GM12878 (cell line): ENCODE data around the gene PDZD2.

Source experiments
- ZNF24 ChIP-seq: fragments of 450-650 bp; IDR thresholded peaks from 2 replicates; pipeline ENCODE4 v1.6.1; 2017; ENCODE audit warnings: antibody characterized with exemption, mild to moderate bottlenecking
- TF ChIP-seq, protein P1 (sequence below), 3 experiments: IDR thresholded peaks in 2 of 3; conservative IDR thresholded peaks in 1 of 3; 2 replicates each; pipeline ENCODE4 v1.5.1; 2011; ENCODE audit warnings: low read depth in 3 of 3, low read length in 3 of 3, mild to moderate bottlenecking in 3 of 3, control low read depth in 2 of 3, moderate library complexity in 2 of 3, inconsistent platforms in 1 of 3, mixed read lengths in 1 of 3; ENCODE audit not compliant: control insufficient read depth in 2 of 3, insufficient read depth in 1 of 3; ENCODE audit errors: extremely low read depth in 1 of 3

DNA sequence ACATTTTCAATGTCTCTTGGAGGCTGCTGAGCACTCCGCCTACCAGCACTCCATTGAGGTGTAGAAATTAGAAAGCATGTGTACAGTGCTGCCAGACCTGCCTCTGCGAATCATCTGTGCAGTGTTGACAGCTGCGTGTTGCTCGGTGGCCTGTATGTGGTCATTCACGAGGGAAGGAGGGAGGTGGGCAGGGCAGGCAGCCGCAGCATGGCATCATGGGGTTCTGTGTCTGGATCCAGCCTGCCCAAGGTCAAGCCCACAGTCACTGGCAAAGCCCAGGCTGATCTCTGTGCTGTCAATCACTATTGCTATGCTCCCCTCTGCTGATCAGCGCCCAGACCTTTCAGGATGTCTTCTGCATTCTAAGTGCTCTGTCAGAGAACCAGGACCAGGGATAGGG, 8.0 kb upstream of the PDZD2 start:
- no peak for TF ChIP-seq ZNF24
- TF ChIP-seq, protein P1, sequence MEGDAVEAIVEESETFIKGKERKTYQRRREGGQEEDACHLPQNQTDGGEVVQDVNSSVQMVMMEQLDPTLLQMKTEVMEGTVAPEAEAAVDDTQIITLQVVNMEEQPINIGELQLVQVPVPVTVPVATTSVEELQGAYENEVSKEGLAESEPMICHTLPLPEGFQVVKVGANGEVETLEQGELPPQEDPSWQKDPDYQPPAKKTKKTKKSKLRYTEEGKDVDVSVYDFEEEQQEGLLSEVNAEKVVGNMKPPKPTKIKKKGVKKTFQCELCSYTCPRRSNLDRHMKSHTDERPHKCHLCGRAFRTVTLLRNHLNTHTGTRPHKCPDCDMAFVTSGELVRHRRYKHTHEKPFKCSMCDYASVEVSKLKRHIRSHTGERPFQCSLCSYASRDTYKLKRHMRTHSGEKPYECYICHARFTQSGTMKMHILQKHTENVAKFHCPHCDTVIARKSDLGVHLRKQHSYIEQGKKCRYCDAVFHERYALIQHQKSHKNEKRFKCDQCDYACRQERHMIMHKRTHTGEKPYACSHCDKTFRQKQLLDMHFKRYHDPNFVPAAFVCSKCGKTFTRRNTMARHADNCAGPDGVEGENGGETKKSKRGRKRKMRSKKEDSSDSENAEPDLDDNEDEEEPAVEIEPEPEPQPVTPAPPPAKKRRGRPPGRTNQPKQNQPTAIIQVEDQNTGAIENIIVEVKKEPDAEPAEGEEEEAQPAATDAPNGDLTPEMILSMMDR (IDR thresholded peaks at IDR 0.05 in 2 of 3, conservative IDR thresholded peaks at IDR 0.05 in 1 of 3; ENCODE audit: control insufficient read depth in 2 of 3, extremely low read depth in 1 of 3, insufficient read depth in 1 of 3, low read depth in 3 of 3, low read length in 3 of 3), result no peak
